ENCODE results near the gene SYCE1. TPM values are rescaled to one million over a fixed set of nuclear protein-coding genes. Genes with fewer than 3 reads are reported as not detected.
"Not testable (repeated sequence)": the region's sequence is repeated elsewhere in the genome, so short reads cannot be mapped to it uniquely, and the experiment has no call there.

Gene SYCE1
- total and polyA plus RNA-seq, 2 experiments from 2014 or later, result 0.53 TPM; not detected in 1

GRCh38 chr10:133572055-133572454 lies 6.7 kb upstream of the SYCE1 start:
- H3K27me3 ChIP-seq (ENCODE audit: insufficient read depth), result peaks cover 17% of the 10 kb centered on the region
- Mint-ChIP-seq H3K27me3 (ENCODE audit: insufficient read depth, low read depth, poor library complexity) (peaks cover 13% of the 10 kb centered on the region), H3K9me3 (peaks cover 29% of the 10 kb centered on the region)
- H2AFZ ChIP-seq; H3K4me1 ChIP-seq (ENCODE audit: insufficient read depth); DNase-seq (ENCODE audit: low spot score); H3K4me2 ChIP-seq; ATAC-seq; H3K79me2 ChIP-seq (replicated peaks; ENCODE audit: insufficient read depth); H4K20me1 ChIP-seq (replicated peaks; ENCODE audit: insufficient read depth); H3K27ac Mint-ChIP-seq; H3K4me1 Mint-ChIP-seq; H3K4me3 Mint-ChIP-seq; H3F3A ChIP-seq (replicated peaks; ENCODE audit: low read depth); H3K4me3 ChIP-seq; H3K36me3 ChIP-seq (ENCODE audit: insufficient read depth); H3K27ac ChIP-seq (ENCODE audit: low read depth); H3K36me3 Mint-ChIP-seq (ENCODE audit: low read depth); H3K9me2 ChIP-seq (ENCODE audit: insufficient read depth): not testable (repeated sequence)

GRCh38 chr10:133569801-133570200 lies 4.4 kb upstream of the SYCE1 start:
- not testable (repeated sequence) for H3K36me3 Mint-ChIP-seq (ENCODE audit: low read depth); H3K36me3 ChIP-seq (ENCODE audit: insufficient read depth); H3K4me3 ChIP-seq; H4K20me1 ChIP-seq (replicated peaks; ENCODE audit: insufficient read depth); DNase-seq (ENCODE audit: low spot score); H3K27ac Mint-ChIP-seq; H3K4me1 Mint-ChIP-seq; H2AFZ ChIP-seq; H3K9me2 ChIP-seq (ENCODE audit: insufficient read depth); H3K4me1 ChIP-seq (ENCODE audit: insufficient read depth); H3K4me3 Mint-ChIP-seq; H3K79me2 ChIP-seq (replicated peaks; ENCODE audit: insufficient read depth); H3F3A ChIP-seq (replicated peaks; ENCODE audit: low read depth); H3K27ac ChIP-seq (ENCODE audit: low read depth); H3K4me2 ChIP-seq
- peaks cover 13% of the 10 kb centered on the region for H3K27me3 Mint-ChIP-seq (ENCODE audit: insufficient read depth, low read depth, poor library complexity)
- peak; percentile 54 for ATAC-seq
- peaks cover 20% of the 10 kb centered on the region for H3K27me3 ChIP-seq (ENCODE audit: insufficient read depth)
- H3K9me3 Mint-ChIP-seq, result peaks cover 29% of the 10 kb centered on the region

- not testable (repeated sequence) for H2AFZ ChIP-seq; H3K4me3 Mint-ChIP-seq; H4K20me1 ChIP-seq (replicated peaks; ENCODE audit: insufficient read depth); H3K36me3 ChIP-seq (ENCODE audit: insufficient read depth); H3K79me2 ChIP-seq (replicated peaks; ENCODE audit: insufficient read depth); H3K4me2 ChIP-seq; H3F3A ChIP-seq (replicated peaks; ENCODE audit: low read depth); H3K9me2 ChIP-seq (ENCODE audit: insufficient read depth); H3K36me3 Mint-ChIP-seq (ENCODE audit: low read depth); H3K27ac ChIP-seq (ENCODE audit: low read depth); H3K4me1 ChIP-seq (ENCODE audit: insufficient read depth); H3K27ac Mint-ChIP-seq; H3K4me1 Mint-ChIP-seq
- DNase-seq (ENCODE audit: low spot score) (peak; percentile 13), ATAC-seq (peak; percentile 74)
- peaks cover 31% of the 10 kb centered on the region for H3K9me3 Mint-ChIP-seq
- Histone ChIP-seq H3K4me3 (peak overlapping the region; percentile 35; the same call in 1 of the 2 replicates), H3K27me3 (ENCODE audit: insufficient read depth) (peaks cover 20% of the 10 kb centered on the region)
- H3K27me3 Mint-ChIP-seq (ENCODE audit: insufficient read depth, low read depth, poor library complexity), result peaks cover 15% of the 10 kb centered on the region
Observed at GRCh38 chr10:133568831-133569527, 3.6 kb upstream of the SYCE1 start.

- no peaks in the 10 kb centered on the region for H3K79me2 ChIP-seq (replicated peaks; ENCODE audit: insufficient read depth)
- H2AFZ ChIP-seq, result no peak overlapping the region
- DNase-seq (ENCODE audit: low spot score) (peak; percentile 24), ATAC-seq (peak; percentile 40)
- no peaks in the 10 kb centered on the region for H3F3A ChIP-seq (replicated peaks; ENCODE audit: low read depth)
- peak overlapping the region; percentile 41; the same call in 1 of the 2 replicates for H3K4me3 ChIP-seq
- Mint-ChIP-seq H3K27ac (no peak overlapping the region), H3K9me3 (peaks cover 29% of the 10 kb centered on the region), H3K36me3 (ENCODE audit: low read depth) (peaks cover under 1% of the 10 kb centered on the region; the same call in 2 of the 3 replicates), H3K27me3 (ENCODE audit: insufficient read depth, low read depth, poor library complexity) (peaks cover 16% of the 10 kb centered on the region), H3K4me3 (no peak overlapping the region), H3K4me1 (no peaks in the 10 kb centered on the region)
- H3K9me2 ChIP-seq (ENCODE audit: insufficient read depth), result no peaks in the 10 kb centered on the region
- H4K20me1 ChIP-seq (replicated peaks; ENCODE audit: insufficient read depth), result no peaks in the 10 kb centered on the region
- H3K36me3 ChIP-seq (ENCODE audit: insufficient read depth), result no peaks in the 10 kb centered on the region
- peaks cover 20% of the 10 kb centered on the region for H3K27me3 ChIP-seq (ENCODE audit: insufficient read depth)
- H3K27ac ChIP-seq (ENCODE audit: low read depth), result no peak overlapping the region
- peak overlapping the region; percentile 38; the same call in 1 of the 2 replicates for H3K4me2 ChIP-seq
- no peaks in the 10 kb centered on the region for H3K4me1 ChIP-seq (ENCODE audit: insufficient read depth)
- TF ChIP-seq ZNF331 (CRISPR knock-in tag; IDR thresholded peaks at IDR 0.05; ENCODE audit: low read depth) (no peak), EZH2 (IDR thresholded peaks at IDR 0.05; ENCODE audit: low read depth, unreplicated experiment) (peak; percentile 55)
Observed at GRCh38 chr10:133568287-133568614, 2.9 kb upstream of the SYCE1 start.

Measured in GM23338 (cell line).